GM19324 (cell line): Measurements from ENCODE around the gene SGPL1.
"Not testable (repeated sequence)": the region's sequence is repeated elsewhere in the genome, so short reads cannot be mapped to it uniquely, and the experiment has no call there.

Source experiments
- ATAC-seq: cut with Tn5 transposase; IDR thresholded peaks from one replicate; pipeline ENCODE4 v1.9.1; 2021; ENCODE audit warnings: mild to moderate bottlenecking, moderate library complexity; ENCODE audit not compliant: unreplicated experiment, low FRiP score

The SGPL1 gene

DNA sequence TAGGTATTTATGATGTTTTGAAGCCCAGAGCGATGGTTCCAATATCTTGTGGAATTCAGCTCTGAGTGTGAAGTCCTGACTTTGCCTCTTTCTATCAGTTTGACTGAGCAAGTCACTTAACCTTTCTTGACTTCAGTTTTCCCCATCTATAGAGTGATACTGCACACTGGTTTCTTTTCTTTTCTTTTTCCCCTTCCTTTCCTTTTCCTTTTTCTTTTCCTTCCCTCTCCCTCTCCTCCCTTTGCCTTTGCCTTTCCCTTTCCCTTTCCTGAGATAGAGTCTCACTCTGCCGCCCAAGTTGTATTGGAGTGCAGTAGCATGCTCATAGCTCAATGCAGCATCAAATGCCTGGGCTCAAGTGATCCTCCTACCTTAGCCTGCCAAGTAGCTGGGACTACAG, 20.6 kb downstream of the SGPL1 start:
- ATAC-seq, result no peak

DNA sequence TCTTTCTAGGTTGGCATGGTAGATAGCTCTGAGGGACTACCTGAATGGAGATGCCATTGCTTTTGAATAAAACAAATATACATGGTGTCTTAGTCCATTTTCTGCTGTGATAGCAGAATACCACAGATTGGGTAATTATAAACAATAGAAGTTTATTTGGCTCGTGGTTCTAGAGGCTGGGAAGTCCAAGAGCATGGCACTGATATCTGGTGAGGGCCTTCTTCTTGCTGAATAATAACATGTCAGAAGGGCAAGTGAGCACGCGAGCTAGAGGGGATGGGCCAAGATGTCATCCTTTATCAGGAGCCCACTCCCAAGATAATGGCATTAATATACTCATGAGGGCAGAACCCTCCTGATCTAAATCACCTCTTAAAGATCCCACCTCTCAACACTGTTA, 21.9 kb downstream of the SGPL1 start:
- no peak for ATAC-seq

GRCh38 chr10:70838270-70838805, 22.6 kb downstream of the SGPL1 start:
- ATAC-seq, result no peak

- ATAC-seq, result no peak
Observed at GRCh38 chr10:70840836-70841235, 25.1 kb downstream of the SGPL1 start.

DNA sequence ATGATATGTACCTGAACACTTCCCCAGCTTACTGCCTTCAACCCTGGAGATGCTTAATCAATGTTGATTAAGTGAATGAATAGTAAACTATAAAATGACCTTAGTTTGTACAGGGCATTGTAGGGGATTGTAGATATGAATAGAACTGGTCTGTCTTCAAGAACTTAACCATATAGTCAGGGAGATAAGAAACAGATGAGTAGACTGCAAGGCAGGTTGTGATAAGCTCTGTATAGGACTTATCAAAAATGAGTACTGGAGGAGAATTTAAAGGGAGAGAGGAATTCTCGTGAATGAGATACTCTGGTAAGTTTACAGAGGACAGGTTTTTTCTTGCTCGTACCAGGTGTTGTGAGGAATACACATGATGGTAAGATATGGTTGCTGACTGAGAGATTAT, 27.6 kb downstream of the SGPL1 start:
- no peak for ATAC-seq

DNA sequence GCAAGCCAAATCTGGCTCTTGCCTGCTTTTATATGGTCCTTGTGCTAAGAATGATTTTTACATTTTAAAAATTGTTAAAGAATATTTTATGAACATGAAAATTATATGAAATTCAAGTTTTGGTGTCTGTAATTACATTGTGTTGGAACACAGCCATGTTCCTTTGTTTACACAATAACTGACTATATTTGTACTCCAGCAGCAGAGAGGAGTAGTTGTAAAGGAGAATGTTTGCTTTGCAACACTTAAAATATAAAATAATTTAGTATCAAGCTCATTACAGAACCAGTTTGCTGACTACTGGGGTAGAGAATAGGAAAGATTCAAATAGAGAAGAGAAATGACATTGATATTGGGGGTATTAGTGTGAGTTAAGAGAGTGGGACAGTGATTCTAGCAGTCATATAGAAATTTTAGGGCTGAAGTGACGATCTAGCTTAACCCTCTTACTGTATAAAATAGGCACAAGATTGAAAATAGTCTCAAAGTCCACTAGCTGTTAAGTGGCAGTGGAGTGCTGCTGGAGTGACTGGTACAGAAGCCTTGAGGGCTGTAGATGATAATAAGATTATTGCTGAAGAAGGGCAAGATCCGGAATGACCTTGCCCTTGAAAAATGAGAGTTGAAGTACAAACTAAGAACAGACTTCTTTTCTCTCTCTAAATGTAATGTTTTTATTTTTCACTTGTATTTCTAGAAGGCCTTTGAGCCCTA, 28.2 kb downstream of the SGPL1 start:
- no peak for ATAC-seq

GRCh38 chr10:70845256-70845655, 29.5 kb downstream of the SGPL1 start:
- no peak for ATAC-seq

GRCh38 chr10:70845816-70846215, 30.1 kb downstream of the SGPL1 start:
- ATAC-seq, result no peak

GRCh38 chr10:70846795-70847194, 31.0 kb downstream of the SGPL1 start:
- ATAC-seq, result no peak

DNA sequence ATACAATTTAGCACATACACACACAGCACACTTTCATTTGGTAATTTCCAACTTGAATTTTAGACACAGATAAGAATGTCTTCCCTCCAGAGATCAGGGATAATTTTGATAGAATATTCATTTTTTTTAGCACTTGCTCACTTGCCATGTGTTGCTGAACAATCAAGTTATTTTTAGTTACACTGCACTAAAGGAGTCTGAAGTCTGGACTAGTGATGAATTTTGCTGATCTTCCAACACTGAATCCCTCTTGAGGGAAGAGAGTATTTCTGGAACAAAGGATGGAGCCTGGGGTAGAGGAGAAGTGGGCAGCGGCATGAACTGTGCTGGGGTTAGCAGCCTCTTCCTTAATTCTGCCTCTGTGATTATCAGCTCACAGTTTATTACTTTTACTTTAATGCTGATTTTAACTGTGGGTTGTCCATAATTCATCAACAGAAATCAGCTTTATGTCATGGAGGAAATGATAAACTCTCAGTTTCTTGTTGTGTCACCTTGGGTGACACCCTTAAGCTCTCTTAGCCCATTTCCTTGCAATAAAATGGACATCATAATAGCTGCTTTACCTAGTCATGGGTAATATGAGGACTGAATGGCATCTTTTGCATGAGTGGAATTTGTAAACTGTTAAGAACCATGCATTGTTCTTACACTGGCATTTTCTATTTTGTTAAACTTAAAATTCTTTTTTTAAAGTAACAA, 32.1 kb downstream of the SGPL1 start:
- ATAC-seq, result no peak

DNA sequence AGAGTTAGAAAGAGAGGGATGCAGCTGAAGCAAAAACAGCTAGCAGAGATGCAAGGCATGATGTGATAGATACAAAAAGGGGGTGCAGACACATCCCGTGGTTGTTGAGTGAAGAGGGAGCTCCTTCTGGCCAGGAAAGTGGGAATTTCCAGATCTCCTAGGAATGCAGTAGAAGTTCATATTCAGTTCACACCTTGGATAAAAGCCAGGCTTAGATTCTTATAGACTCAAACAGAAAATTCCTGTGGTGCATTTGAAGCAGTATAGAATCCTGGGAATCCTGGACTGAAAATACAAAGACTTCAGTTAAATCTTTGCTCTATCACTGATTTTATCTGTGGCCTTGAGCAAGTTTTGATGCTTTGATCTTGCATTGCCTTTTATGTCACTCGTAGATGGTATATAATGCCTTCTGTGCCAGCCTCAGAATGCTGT, 33.9 kb downstream of the SGPL1 start:
- ATAC-seq, result no peak

GRCh38 chr10:70850097-70850496, 34.3 kb downstream of the SGPL1 start:
- no peak for ATAC-seq

- ATAC-seq, result no peak
Observed at GRCh38 chr10:70851597-70852475, 36.1 kb downstream of the SGPL1 start.

GRCh38 chr10:70853038-70853437, 37.3 kb downstream of the SGPL1 start:
- ATAC-seq, result no peak

- no peak for ATAC-seq
Observed at GRCh38 chr10:70853457-70853856, 37.7 kb downstream of the SGPL1 start.

DNA sequence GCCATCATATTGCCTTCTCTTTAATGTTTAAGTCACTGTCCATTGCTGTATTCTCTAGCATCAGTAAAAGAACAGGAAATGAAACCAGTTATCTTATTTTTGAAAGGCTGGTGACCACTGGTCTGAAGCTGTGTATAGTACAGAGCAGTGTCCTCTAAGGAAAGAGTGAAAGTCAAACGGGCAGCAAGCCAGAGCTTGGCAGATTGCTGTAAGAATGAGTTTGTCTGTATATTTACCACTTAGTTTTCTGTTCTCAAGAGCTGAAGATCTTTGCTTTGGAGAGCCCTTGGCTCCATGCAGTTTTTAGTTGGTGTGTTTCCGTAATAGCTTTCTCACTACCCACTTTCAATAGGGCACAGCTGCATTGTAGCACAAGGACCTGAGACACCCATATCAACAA, 40.7 kb downstream of the SGPL1 start:
- no peak for ATAC-seq

GRCh38 chr10:70858759-70859158, 43.0 kb downstream of the SGPL1 start:
- no peak for ATAC-seq

DNA sequence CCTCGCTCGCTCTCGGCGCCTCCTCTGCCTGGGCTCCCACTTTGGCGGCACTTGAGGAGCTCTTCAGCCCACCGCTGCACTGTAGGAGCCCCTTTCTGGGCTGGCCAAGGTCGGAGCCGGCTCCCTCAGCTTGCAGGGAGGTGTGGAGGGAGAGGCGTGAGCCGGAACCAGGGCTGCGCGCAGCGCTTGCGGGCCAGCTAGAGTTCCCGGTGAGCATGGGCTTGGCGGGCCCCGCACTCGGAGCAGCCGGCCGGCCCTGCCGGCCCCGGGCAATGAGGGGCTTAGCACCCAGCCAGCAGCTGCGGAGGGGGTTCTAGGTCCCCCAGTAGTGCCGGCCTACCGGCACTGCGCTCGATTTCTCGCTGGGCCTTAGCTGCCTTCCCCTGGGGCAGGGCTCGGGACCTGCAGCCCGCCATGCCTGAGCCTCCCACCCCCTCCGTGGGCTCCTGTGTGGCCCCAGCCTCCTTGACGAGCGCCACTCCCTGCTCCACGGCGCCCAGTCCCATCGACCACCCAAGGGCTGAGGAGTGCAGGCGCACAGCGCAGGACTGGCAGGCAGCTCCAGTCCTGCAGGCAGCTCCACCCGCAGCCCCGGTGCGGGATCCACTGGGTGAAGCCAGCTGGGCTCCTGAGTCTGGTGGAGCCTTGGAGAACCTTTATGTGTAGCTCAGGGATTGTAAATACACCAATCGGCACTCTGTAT, 45.9 kb downstream of the SGPL1 start:
- not testable (repeated sequence) for ATAC-seq

DNA sequence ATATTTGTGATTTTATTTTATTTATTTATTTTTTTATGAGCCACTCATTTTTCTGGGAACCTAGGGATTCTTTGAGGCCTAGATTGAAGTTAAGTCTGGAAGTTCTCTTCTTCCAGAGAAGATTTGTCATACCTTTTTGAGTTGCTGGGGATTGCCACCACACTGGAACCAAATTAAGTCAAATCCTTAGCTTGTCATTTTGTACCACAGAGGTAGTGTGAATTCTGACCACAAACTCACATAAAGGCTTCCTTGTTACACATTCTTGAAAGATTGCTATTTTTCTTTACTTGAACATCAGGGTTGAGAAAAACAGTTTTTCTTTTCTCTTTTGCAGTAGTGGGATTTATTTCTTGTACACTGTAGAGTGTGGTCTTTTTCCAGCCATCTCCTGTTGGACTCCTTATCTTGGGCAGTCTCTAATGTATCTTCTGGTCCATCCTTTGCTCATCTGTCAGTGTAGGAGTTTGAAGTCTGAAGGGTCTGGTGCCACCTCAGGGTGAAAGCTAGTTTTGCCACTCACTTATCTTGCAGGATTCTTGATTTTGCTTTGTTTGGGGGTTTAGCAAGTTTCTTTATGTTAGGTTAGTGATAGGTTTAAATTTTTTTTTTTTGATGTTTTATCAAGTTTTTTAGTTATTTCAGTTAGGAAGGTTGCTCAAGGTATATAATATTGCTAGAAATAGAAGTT, 47.9 kb downstream of the SGPL1 start:
- no peak for ATAC-seq

GRCh38 chr10:70864935-70865334, 49.2 kb downstream of the SGPL1 start:
- ATAC-seq, result no peak
